Cardiac fibroblast (primary cell): ENCODE results near the gene HOXB9.

Source experiments
- DNase-seq, 2 donors: peaks; one replicate each; pipeline versions ENCODE4 v3.0.0 to v3.0.0-alpha.2; 2010; ENCODE audit warnings: low read depth in 2 of 2
- H3K4me3 ChIP-seq, 2 donors: replicated peaks in 1 of 2; 1 replicate in 1 of 2; 2 replicates in 1 of 2; pipeline ENCODE4 v1.5.1; 2011; ENCODE audit warnings: low read depth in 2 of 2, low read length in 2 of 2, mild to moderate bottlenecking in 2 of 2, moderate library complexity in 1 of 2
- CTCF ChIP-seq: IDR thresholded peaks from one replicate; pipeline ENCODE4 v1.5.1; 2011; ENCODE audit warnings: low read depth, mild to moderate bottlenecking, low read length, inconsistent platforms

HOXB9 gene

GRCh38 chr17:48601539-48602425 lies 24.4 kb downstream of the HOXB9 start:
- DNase-seq, result no peak
- no peak overlapping the region for H3K4me3 ChIP-seq
- TF ChIP-seq CTCF, result no peak

- no peak overlapping the region for H3K4me3 ChIP-seq
- no peak for TF ChIP-seq CTCF
- DNase-seq, result no peak
Measured at GRCh38 chr17:48601207-48601538, 25.0 kb downstream of the HOXB9 start.

GRCh38 chr17:48600244-48601098 lies 25.7 kb downstream of the HOXB9 start:
- DNase-seq, result no peak
- H3K4me3 ChIP-seq, result no peak overlapping the region
- TF ChIP-seq CTCF, result no peak

- no peak for DNase-seq
- TF ChIP-seq CTCF, result no peak
- H3K4me3 ChIP-seq, result no peak overlapping the region
Measured at GRCh38 chr17:48599354-48599753, 26.8 kb downstream of the HOXB9 start.

- no peak for DNase-seq
- H3K4me3 ChIP-seq, result no peak overlapping the region
- TF ChIP-seq CTCF, result no peak
Measured at GRCh38 chr17:48598736-48599135, 27.4 kb downstream of the HOXB9 start.

- peak overlapping the region; percentile 17 to 41 for H3K4me3 ChIP-seq
Measured at GRCh38 chr17:48597778-48598631, 28.2 kb downstream of the HOXB9 start.

More at GRCh38 chr17:48597778-48598631, 28.2 kb downstream of the HOXB9 start:
- no peak for DNase-seq
- no peak for TF ChIP-seq CTCF
